Left ventricle myocardium inferior (tissue), 1 donor: ENCODE results near the gene GRIK4. TPM values are rescaled to one million over a fixed set of nuclear protein-coding genes. Genes with fewer than 3 reads are reported as not detected.

Experiments used
- DNase-seq: peaks from one replicate; pipeline ENCODE4 v3.0.0-alpha.2; 2020
- H3K27ac ChIP-seq: fragments of 200-600 bp; replicated peaks from 2 replicates; pipeline ENCODE4 v1.8.0; 2021
- H3K27me3 ChIP-seq: fragments of 200-600 bp; 2 replicates; pipeline ENCODE4 v1.8.0; 2021; ENCODE audit warnings: low read depth
- H3K36me3 ChIP-seq: fragments of 200-600 bp; 2 replicates; pipeline ENCODE4 v1.8.0; 2021
- H3K4me1 ChIP-seq: fragments of 200-600 bp; 2 replicates; pipeline ENCODE4 v1.8.0; 2021
- H3K4me3 ChIP-seq: fragments of 200-600 bp; 2 replicates; pipeline ENCODE4 v1.8.0; 2021; ENCODE audit warnings: mild to moderate bottlenecking, moderate library complexity
- H3K9me3 ChIP-seq: fragments of 200-600 bp; replicated peaks from 2 replicates; pipeline ENCODE4 v1.8.0; 2021
- CTCF ChIP-seq: fragments of 200-600 bp; IDR thresholded peaks from 2 replicates; pipeline ENCODE4 v1.8.0; 2021; ENCODE audit warnings: antibody characterized with exemption, mild to moderate bottlenecking, borderline replicate concordance
- intact Hi-C: fragments of 100-400 bp; cut with micrococcal nuclease; formaldehyde crosslinking; loops from one replicate; pipeline ENCODE4 v1.11.0; 2022
- total RNA-seq: library from RNA; stranded (reverse); fragmentation: NEBNext Ultra II Directional; extraction: Animal tissue kit (Norgen Biotek cat#: 25700); gene quantifications from one replicate; pipeline ENCODE4 v1.2.1, GENCODE V29; 2021
- donor health status: DM: no; HTN: yes; CAD: no; lungs with severe emphysema.

GRIK4 gene
- total RNA-seq, 1 donor from 2014 or later: 0.16 TPM

- H3K4me1 ChIP-seq: peaks cover 12% of the 10 kb centered on the region
- no peaks in the 10 kb centered on the region for H3K36me3 ChIP-seq
- no peak overlapping the region for H3K4me3 ChIP-seq
- TF ChIP-seq CTCF: no peak
- no peaks in the 10 kb centered on the region for H3K9me3 ChIP-seq
- peaks cover 98% of the 10 kb centered on the region for H3K27me3 ChIP-seq
- DNase-seq: no peak
- no peak overlapping the region for H3K27ac ChIP-seq
- intact Hi-C loops: no loop called here
Observed at GRCh38 chr11:120747850-120748814, 236.6 kb downstream of the GRIK4 start.

- no peaks in the 10 kb centered on the region for H3K9me3 ChIP-seq
- no peak overlapping the region for H3K4me3 ChIP-seq
- no peak for DNase-seq
- peaks cover 85% of the 10 kb centered on the region for H3K27me3 ChIP-seq
- H3K36me3 ChIP-seq: no peaks in the 10 kb centered on the region
- H3K27ac ChIP-seq: no peak overlapping the region
- intact Hi-C loops: no loop called here
- H3K4me1 ChIP-seq: peaks cover 12% of the 10 kb centered on the region
- TF ChIP-seq CTCF: no peak
Observed at GRCh38 chr11:120749395-120749794, 237.8 kb downstream of the GRIK4 start.

GRCh38 chr11:120750647-120751549 lies 239.3 kb downstream of the GRIK4 start:
- Histone ChIP-seq H3K4me1 (peaks cover 12% of the 10 kb centered on the region), H3K9me3 (no peaks in the 10 kb centered on the region), H3K36me3 (no peaks in the 10 kb centered on the region), H3K27me3 (peaks cover 71% of the 10 kb centered on the region), H3K27ac (no peak overlapping the region), H3K4me3 (no peak overlapping the region)
- DNase-seq: no peak
- TF ChIP-seq CTCF: no peak
- intact Hi-C loops: no loop called here

GRCh38 chr11:120751550-120751949 lies 240.0 kb downstream of the GRIK4 start:
- Histone ChIP-seq H3K4me1 (peaks cover 12% of the 10 kb centered on the region), H3K9me3 (no peaks in the 10 kb centered on the region), H3K27me3 (peaks cover 71% of the 10 kb centered on the region), H3K27ac (no peak overlapping the region), H3K36me3 (no peaks in the 10 kb centered on the region), H3K4me3 (no peak overlapping the region)
- no peak for DNase-seq
- no peak for TF ChIP-seq CTCF
- intact Hi-C loops: no loop called here

GRCh38 chr11:120752668-120753067 lies 241.1 kb downstream of the GRIK4 start:
- Histone ChIP-seq H3K27me3 (peaks cover 68% of the 10 kb centered on the region), H3K9me3 (no peaks in the 10 kb centered on the region), H3K27ac (no peak overlapping the region), H3K4me1 (peaks cover 7% of the 10 kb centered on the region), H3K4me3 (no peak overlapping the region), H3K36me3 (no peaks in the 10 kb centered on the region)
- intact Hi-C loops: no loop called here
- no peak for DNase-seq
- no peak for TF ChIP-seq CTCF
